K562 (cell line): ENCODE measurements around the gene TBC1D17. TPM values are rescaled to one million over a fixed set of nuclear protein-coding genes. Genes with fewer than 3 reads are reported as not detected.

Experiments used
- ATF3 ChIP-seq, 2 experiments: fragments of 450-650 bp in 1 of 2; sonication (generic) in 1 of 2; formaldehyde crosslinking in 1 of 2; IDR thresholded peaks in 1 of 2; conservative IDR thresholded peaks in 1 of 2; 2 replicates each; pipeline versions ENCODE4 v1.6.1 to v1.8.1; 2016 to 2023; ENCODE audit warnings: mild to moderate bottlenecking in 2 of 2, moderate library complexity in 2 of 2, inconsistent platforms in 1 of 2, missing genetic modification reagents in 1 of 2
- CTCFL ChIP-seq: IDR thresholded peaks from 2 replicates; pipeline ENCODE4 v1.6.1; 2011; ENCODE audit warnings: borderline replicate concordance, low read depth, mild to moderate bottlenecking, moderate library complexity, low read length; ENCODE audit not compliant: insufficient read depth, poor library complexity, severe bottlenecking
- ETV5 ChIP-seq: sonication (generic); formaldehyde crosslinking; IDR thresholded peaks from 2 replicates; pipeline ENCODE4 v1.4.0; 2020; ENCODE audit warnings: low read depth, mild to moderate bottlenecking, missing genetic modification reagents
- EZH2 ChIP-seq: IDR thresholded peaks from 2 replicates; pipeline ENCODE4 v1.6.1; 2012; ENCODE audit warnings: low read depth, mild to moderate bottlenecking, inconsistent platforms, low read length, borderline replicate concordance
- HIVEP1 ChIP-seq: fragments of 250-450 bp; sonication (Bioruptor Pico); IDR thresholded peaks from 2 replicates; pipeline ENCODE4 v1.4.0; 2020; ENCODE audit warnings: mild to moderate bottlenecking
- HMG20B ChIP-seq: fragments of 250-450 bp; sonication (Bioruptor Pico); IDR thresholded peaks from 2 replicates; pipeline ENCODE4 v1.5.0; 2021; ENCODE audit warnings: mild to moderate bottlenecking
- MEF2D ChIP-seq: conservative IDR thresholded peaks from 2 replicates; pipeline ENCODE4 v1.6.1; 2016; ENCODE audit warnings: low read depth, missing genetic modification characterization, missing compliant biosample characterization
- MYBL2 ChIP-seq, 2 experiments: fragments of 450-650 bp in 1 of 2; sonication (generic) in 1 of 2; formaldehyde crosslinking in 1 of 2; IDR thresholded peaks; 2 replicates each; pipeline versions ENCODE4 v1.6.1 to v1.8.1; 2017 to 2022; ENCODE audit warnings: borderline replicate concordance in 1 of 2, inconsistent platforms in 1 of 2, low read depth in 1 of 2, mild to moderate bottlenecking in 1 of 2, missing genetic modification reagents in 1 of 2, moderate library complexity in 1 of 2
- NBN ChIP-seq: fragments of 450-650 bp; IDR thresholded peaks from 2 replicates; pipeline ENCODE4 v1.6.1; 2016; ENCODE audit warnings: low read depth, mild to moderate bottlenecking
- NCOA1 ChIP-seq: fragments of 450-650 bp; IDR thresholded peaks from 2 replicates; pipeline ENCODE4 v1.6.1; 2016; ENCODE audit warnings: low read depth
- NR4A1 ChIP-seq, 2 experiments: fragments of 250-450 bp in 1 of 2; fragments of 450-650 bp in 1 of 2; sonication (Bioruptor Pico) in 1 of 2; IDR thresholded peaks; 2 replicates each; pipeline versions ENCODE4 v1.4.0 to v1.6.1; 2016 to 2020; ENCODE audit warnings: mild to moderate bottlenecking in 2 of 2, missing compliant biosample characterization in 1 of 2, missing genetic modification characterization in 1 of 2, moderate library complexity in 1 of 2
- POLR2G ChIP-seq: fragments of 200-400 bp; formaldehyde crosslinking; IDR thresholded peaks from 2 replicates; pipeline ENCODE4 v1.6.1; 2017; ENCODE audit warnings: low read depth, mild to moderate bottlenecking, antibody characterized with exemption, low read length, moderate library complexity
- SRSF7 ChIP-seq: fragments of 200-400 bp; formaldehyde crosslinking; optimal IDR thresholded peaks from 2 replicates; pipeline ENCODE3; 2017; ENCODE audit warnings: mild to moderate bottlenecking, low read depth, low read length
- USF1 ChIP-seq: sonication (generic); formaldehyde crosslinking; IDR thresholded peaks from 2 replicates; pipeline ENCODE4 v1.9.0; 2022; ENCODE audit warnings: mild to moderate bottlenecking, missing genetic modification reagents
- ZNF140 ChIP-seq: fragments of 250-450 bp; sonication (Bioruptor Pico); IDR thresholded peaks from 2 replicates; pipeline ENCODE4 v1.8.0; 2021; ENCODE audit warnings: moderate library complexity, mild to moderate bottlenecking, inconsistent platforms
- ZNF232 ChIP-seq: sonication (generic); formaldehyde crosslinking; IDR thresholded peaks from 2 replicates; pipeline ENCODE4 v1.8.0; 2022; ENCODE audit warnings: mild to moderate bottlenecking, missing genetic modification reagents
- polyA plus RNA-seq, 8 experiments: library from polyadenylated mRNA; depleted of rRNA in 4 of 8; stranded (reverse) in 5 of 8; unstranded in 3 of 8; fragments of >200 nt; fragmentation: Nextera tagmentation in 2 of 8; fragmentation: Illumina TruSeq in 1 of 8; extraction: Ambion mirVana in 2 of 8; extraction: Trizol in 1 of 8; gene quantifications; 2 replicates each; pipeline versions ENCODE4 v1.2.1 to v1.2.3, GENCODE V29; 2011 to 2014; ENCODE audit warnings: inconsistent platforms in 1 of 8, missing spikeins in 1 of 8
- total RNA-seq, 7 experiments: library from RNA; depleted of rRNA in 6 of 7; stranded (reverse); fragments of >200 nt in 6 of 7; fragmentation: Illumina TruSeq in 2 of 7; extraction: Trizol in 2 of 7; gene quantifications; 2 replicates each; pipeline versions ENCODE4 v1.2.1 to v1.2.3, GENCODE V29; 2011 to 2021; ENCODE audit warnings: low replicate concordance in 1 of 7
- TF ChIP-seq, protein P1 (sequence below): fragments of 250-450 bp; sonication (Bioruptor Pico); IDR thresholded peaks from 2 replicates; pipeline ENCODE4 v1.6.1; 2021; ENCODE audit warnings: mild to moderate bottlenecking
- TF ChIP-seq, protein P2 (sequence below): fragments of 250-450 bp; sonication (Bioruptor Pico); IDR thresholded peaks from 2 replicates; pipeline ENCODE4 v1.4.0; 2020; ENCODE audit warnings: mild to moderate bottlenecking, moderate library complexity, borderline replicate concordance

Gene TBC1D17
- total and polyA plus RNA-seq, 9 of the 15 experiments (the other 6 are each of a cell fraction or from before 2014, with no cell fraction given) = 0.42 to 16.0 (median 3.8) TPM

DNA sequence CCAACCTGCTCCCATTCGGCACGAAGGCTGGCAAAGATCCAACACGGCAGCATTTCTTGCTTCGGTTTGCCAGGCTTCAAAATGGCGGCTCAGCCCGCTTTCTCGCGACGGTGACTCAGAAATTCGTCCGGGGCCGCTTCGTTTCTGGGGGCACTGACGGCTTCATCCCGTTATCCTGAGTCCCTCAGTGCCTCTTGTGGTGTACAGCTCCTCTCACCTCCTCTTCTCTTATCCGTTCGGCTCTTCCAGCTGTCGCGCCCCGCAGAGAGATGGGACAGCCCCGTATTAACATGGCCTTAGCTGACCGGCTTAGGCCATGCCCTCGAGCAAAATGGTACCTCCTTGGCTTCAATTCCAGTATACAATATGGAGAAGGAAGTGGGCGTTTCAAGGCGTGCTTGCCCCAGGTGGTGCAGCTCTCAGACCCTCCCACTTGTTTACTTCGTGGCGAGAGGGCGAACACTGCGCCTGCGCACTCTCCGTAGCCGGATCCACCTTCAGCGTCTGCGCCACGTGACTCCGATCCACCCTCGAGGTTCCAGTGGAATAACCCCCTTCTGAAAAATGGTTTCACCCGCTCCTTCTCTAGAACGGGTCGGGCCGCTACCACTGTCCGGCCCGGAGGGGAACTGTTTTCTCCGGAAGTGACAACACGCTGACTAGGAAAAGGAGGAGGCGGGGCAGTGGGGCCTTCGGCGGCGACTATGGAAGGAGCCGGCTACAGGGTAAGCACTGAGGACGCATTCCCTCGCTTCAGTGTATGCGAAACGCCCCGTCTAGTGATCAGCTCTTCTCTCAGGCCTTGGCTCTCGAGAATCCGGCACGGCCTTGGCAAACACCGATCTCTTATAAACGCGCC is at the start of gene TBC1D17, which contains the start of gene AKT1S1 (continued):
- peak; percentile 66 for TF ChIP-seq POLR2G
- TF ChIP-seq USF1 (CRISPR knock-in tag) = peak; percentile 100
- no peak for TF ChIP-seq ZNF140
- peak; percentile 97 for TF ChIP-seq ETV5 (CRISPR knock-in tag)
- no peak for TF ChIP-seq NCOA1
- TF ChIP-seq CTCFL = no peak
- peak; percentile 14 for TF ChIP-seq NBN
- no peak for TF ChIP-seq SRSF7
- TF ChIP-seq HMG20B (CRISPR knock-in tag) = no peak
- TF ChIP-seq HIVEP1 (CRISPR knock-in tag) = peak; percentile 60; the same call in 1 of the 2 replicates
- TF ChIP-seq, protein P1, sequence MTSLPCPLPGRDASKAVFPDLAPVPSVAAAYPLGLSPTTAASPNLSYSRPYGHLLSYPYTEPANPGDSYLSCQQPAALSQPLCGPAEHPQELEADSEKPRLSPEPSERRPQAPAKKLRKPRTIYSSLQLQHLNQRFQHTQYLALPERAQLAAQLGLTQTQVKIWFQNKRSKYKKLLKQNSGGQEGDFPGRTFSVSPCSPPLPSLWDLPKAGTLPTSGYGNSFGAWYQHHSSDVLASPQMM = no peak
- TF ChIP-seq, protein P2, sequence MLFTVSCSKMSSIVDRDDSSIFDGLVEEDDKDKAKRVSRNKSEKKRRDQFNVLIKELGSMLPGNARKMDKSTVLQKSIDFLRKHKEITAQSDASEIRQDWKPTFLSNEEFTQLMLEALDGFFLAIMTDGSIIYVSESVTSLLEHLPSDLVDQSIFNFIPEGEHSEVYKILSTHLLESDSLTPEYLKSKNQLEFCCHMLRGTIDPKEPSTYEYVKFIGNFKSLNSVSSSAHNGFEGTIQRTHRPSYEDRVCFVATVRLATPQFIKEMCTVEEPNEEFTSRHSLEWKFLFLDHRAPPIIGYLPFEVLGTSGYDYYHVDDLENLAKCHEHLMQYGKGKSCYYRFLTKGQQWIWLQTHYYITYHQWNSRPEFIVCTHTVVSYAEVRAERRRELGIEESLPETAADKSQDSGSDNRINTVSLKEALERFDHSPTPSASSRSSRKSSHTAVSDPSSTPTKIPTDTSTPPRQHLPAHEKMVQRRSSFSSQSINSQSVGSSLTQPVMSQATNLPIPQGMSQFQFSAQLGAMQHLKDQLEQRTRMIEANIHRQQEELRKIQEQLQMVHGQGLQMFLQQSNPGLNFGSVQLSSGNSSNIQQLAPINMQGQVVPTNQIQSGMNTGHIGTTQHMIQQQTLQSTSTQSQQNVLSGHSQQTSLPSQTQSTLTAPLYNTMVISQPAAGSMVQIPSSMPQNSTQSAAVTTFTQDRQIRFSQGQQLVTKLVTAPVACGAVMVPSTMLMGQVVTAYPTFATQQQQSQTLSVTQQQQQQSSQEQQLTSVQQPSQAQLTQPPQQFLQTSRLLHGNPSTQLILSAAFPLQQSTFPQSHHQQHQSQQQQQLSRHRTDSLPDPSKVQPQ (CRISPR knock-in tag) = no peak; the same call in 1 of the 2 replicates
- TF ChIP-seq EZH2 = no peak
- no peak; the same call in 1 of the 2 replicates for TF ChIP-seq MYBL2 (IDR thresholded peaks at IDR 0.05; ENCODE audit: low read depth)
- no peak for TF ChIP-seq MYBL2 (CRISPR knock-in tag; IDR thresholded peaks at IDR 0.05; ENCODE audit: borderline replicate concordance)
- TF ChIP-seq NR4A1 (CRISPR knock-in tag; IDR thresholded peaks at IDR 0.05) = peak; percentile 49; the same call in 1 of the 2 replicates
- TF ChIP-seq NR4A1 (tag; IDR thresholded peaks at IDR 0.05) = no peak
- 0 out of 2 replicates have a peak, but pooled peaks have one; percentile 32 for TF ChIP-seq MEF2D (tag)
- TF ChIP-seq ZNF232 (CRISPR knock-in tag) = no peak
- TF ChIP-seq ATF3 (IDR thresholded peaks at IDR 0.05) = peak; percentile 51; the same call in 1 of the 2 replicates
- TF ChIP-seq ATF3 (CRISPR knock-in tag; conservative IDR thresholded peaks at IDR 0.05) = no peak
